ENCODE results near the gene LDLRAD2.

DNA sequence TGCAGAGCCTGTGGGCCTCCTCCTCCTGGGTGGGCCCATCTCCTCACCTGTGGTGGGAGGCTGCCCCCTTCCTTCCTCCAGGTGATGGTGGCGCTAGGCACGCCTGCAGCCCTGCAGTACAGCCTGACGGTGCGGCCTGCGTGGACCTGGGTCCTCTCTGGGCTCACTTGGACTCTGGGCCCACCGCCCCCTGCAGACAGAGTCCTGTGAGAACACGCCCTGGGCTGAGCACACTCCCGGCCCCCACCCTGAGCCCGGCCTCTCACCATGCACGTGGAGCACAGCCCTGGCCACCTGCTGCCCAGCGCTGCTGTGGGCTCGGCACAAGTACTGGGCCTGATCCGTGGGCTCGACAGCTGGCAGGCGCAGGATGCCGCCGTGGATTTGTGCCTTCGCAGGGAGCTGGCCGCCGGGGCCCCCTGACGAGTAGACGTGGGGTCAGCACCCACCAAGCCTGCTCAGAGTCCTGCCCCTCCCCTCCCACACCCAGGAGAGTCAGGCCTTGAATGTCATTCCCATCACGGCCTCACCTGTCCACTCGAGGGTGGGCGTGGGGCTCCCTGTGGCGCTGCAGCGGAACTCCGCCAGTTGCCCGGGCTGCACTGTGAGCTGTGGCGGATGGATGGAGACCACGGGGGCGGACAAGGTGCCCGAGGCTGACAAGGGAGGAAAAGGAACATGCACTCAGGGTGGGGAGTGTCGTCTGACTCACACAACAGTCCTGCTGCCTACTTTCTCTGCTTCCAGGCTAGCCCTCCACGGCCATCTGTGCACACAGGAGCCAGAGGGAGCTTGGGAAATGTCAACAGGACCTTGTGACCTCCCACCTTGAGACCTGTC lies 43.4 kb downstream of the LDLRAD2 start:
- TF ChIP-seq, protein P1, sequence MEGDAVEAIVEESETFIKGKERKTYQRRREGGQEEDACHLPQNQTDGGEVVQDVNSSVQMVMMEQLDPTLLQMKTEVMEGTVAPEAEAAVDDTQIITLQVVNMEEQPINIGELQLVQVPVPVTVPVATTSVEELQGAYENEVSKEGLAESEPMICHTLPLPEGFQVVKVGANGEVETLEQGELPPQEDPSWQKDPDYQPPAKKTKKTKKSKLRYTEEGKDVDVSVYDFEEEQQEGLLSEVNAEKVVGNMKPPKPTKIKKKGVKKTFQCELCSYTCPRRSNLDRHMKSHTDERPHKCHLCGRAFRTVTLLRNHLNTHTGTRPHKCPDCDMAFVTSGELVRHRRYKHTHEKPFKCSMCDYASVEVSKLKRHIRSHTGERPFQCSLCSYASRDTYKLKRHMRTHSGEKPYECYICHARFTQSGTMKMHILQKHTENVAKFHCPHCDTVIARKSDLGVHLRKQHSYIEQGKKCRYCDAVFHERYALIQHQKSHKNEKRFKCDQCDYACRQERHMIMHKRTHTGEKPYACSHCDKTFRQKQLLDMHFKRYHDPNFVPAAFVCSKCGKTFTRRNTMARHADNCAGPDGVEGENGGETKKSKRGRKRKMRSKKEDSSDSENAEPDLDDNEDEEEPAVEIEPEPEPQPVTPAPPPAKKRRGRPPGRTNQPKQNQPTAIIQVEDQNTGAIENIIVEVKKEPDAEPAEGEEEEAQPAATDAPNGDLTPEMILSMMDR (conservative IDR thresholded peaks at IDR 0.05; ENCODE audit: low read depth, low read length): no peak
- TF ChIP-seq EZH2 (IDR thresholded peaks at IDR 0.05; ENCODE audit: borderline replicate concordance, low read depth, low read length, poor library complexity, severe bottlenecking): no peak
